ENCODE measurements around the gene CALY. TPM values are rescaled to one million over a fixed set of nuclear protein-coding genes. Genes with fewer than 3 reads are reported as not detected.

CALY gene
- total RNA-seq, 2 experiments from 2014 or later, result not detected

- H3K36me3 Mint-ChIP-seq (ENCODE audit: low read depth), result peaks cover 19% of the 10 kb centered on the region
- no peak for DNase-seq
- CTCF ChIA-PET, result interaction anchor here (1.9 kb wide), 1 partner anchor 26 kb away, joined by 9 read pairs; no protein-coding TSS in a partner anchor
- no peak overlapping the region for H3K4me3 Mint-ChIP-seq
- H3K9me3 Mint-ChIP-seq, result no peaks in the 10 kb centered on the region
- no peaks in the 10 kb centered on the region for H3K27me3 Mint-ChIP-seq (ENCODE audit: low read depth)
- intact Hi-C loops (cut with micrococcal nuclease), result no loop called here
- peaks cover 17% of the 10 kb centered on the region for H3K4me1 Mint-ChIP-seq (ENCODE audit: low read depth)
- H3K27ac Mint-ChIP-seq, result no peak overlapping the region
These were observed 54.9 kb downstream of the CALY start for GRCh38 chr10:133281628-133282372.

GRCh38 chr10:133281084-133281483, 55.6 kb downstream of the CALY start:
- no peak for DNase-seq
- Mint-ChIP-seq H3K27ac (no peak overlapping the region), H3K36me3 (ENCODE audit: low read depth) (peaks cover 15% of the 10 kb centered on the region), H3K9me3 (no peaks in the 10 kb centered on the region), H3K27me3 (ENCODE audit: low read depth) (no peaks in the 10 kb centered on the region), H3K4me1 (ENCODE audit: low read depth) (peaks cover 17% of the 10 kb centered on the region), H3K4me3 (no peak overlapping the region)
- CTCF ChIA-PET, result interaction anchor here (0.6 kb wide), 1 partner anchor 299 kb away, joined by 3 read pairs; no protein-coding TSS in a partner anchor
- intact Hi-C loops (cut with micrococcal nuclease), result no loop called here

- H3K36me3 Mint-ChIP-seq (ENCODE audit: low read depth), result peaks cover 10% of the 10 kb centered on the region
- no peaks in the 10 kb centered on the region for H3K27me3 Mint-ChIP-seq (ENCODE audit: low read depth)
- H3K4me1 Mint-ChIP-seq (ENCODE audit: low read depth), result peaks cover 20% of the 10 kb centered on the region
- intact Hi-C loops (cut with micrococcal nuclease), result no loop called here
- no peaks in the 10 kb centered on the region for H3K9me3 Mint-ChIP-seq
- no peak for DNase-seq
- H3K4me3 Mint-ChIP-seq, result no peak overlapping the region
- no peak overlapping the region for H3K27ac Mint-ChIP-seq
- CTCF ChIA-PET, result interaction anchor here (0.6 to 2.8 kb wide), 3 partner anchors 16 to 298 kb away, joined by 3 to 7 read pairs (median 3); no protein-coding TSS in a partner anchor
These were observed 56.2 kb downstream of the CALY start for GRCh38 chr10:133280391-133281059.

GRCh38 chr10:133279326-133280226, 57.1 kb downstream of the CALY start:
- Mint-ChIP-seq H3K4me1 (ENCODE audit: low read depth) (peaks cover 23% of the 10 kb centered on the region), H3K27ac (no peak overlapping the region), H3K36me3 (ENCODE audit: low read depth) (peaks cover 11% of the 10 kb centered on the region), H3K27me3 (ENCODE audit: low read depth) (no peaks in the 10 kb centered on the region), H3K9me3 (no peaks in the 10 kb centered on the region), H3K4me3 (no peak overlapping the region)
- intact Hi-C loops (cut with micrococcal nuclease), result loop anchor here (5.0 kb wide), 2 partner anchors 317 to 347 kb away; no protein-coding TSS in a partner anchor
- CTCF ChIA-PET, result interaction anchor here (0.6 to 2.8 kb wide), 3 partner anchors 15 to 28 kb away, joined by 3 to 7 read pairs (median 4); no protein-coding TSS in a partner anchor
- DNase-seq, result no peak

- DNase-seq, result no peak
- Mint-ChIP-seq H3K4me1 (ENCODE audit: low read depth) (peaks cover 23% of the 10 kb centered on the region), H3K4me3 (no peak overlapping the region), H3K36me3 (ENCODE audit: low read depth) (peaks cover 10% of the 10 kb centered on the region), H3K27ac (peak overlapping the region; percentile 19), H3K9me3 (no peaks in the 10 kb centered on the region), H3K27me3 (ENCODE audit: low read depth) (no peaks in the 10 kb centered on the region)
- CTCF ChIA-PET, result interaction anchor here (1.0 to 2.8 kb wide), 4 partner anchors 21 to 135 kb away, joined by 3 to 7 read pairs (median 4); no protein-coding TSS in a partner anchor
- intact Hi-C loops (cut with micrococcal nuclease), result loop anchor here (5.0 kb wide), 2 partner anchors 316 to 346 kb away; no protein-coding TSS in a partner anchor
These were observed 58.0 kb downstream of the CALY start for GRCh38 chr10:133278577-133279265.

GRCh38 chr10:133277993-133278576, 58.6 kb downstream of the CALY start:
- Mint-ChIP-seq H3K36me3 (ENCODE audit: low read depth) (peaks cover 7% of the 10 kb centered on the region), H3K9me3 (no peaks in the 10 kb centered on the region), H3K4me1 (ENCODE audit: low read depth) (peaks cover 23% of the 10 kb centered on the region), H3K27me3 (ENCODE audit: low read depth) (no peaks in the 10 kb centered on the region), H3K27ac (peak overlapping the region; percentile 19), H3K4me3 (no peak overlapping the region)
- no peak for DNase-seq
- intact Hi-C loops (cut with micrococcal nuclease), result loop anchor here (5.0 kb wide), 2 partner anchors 316 to 346 kb away; no protein-coding TSS in a partner anchor
- CTCF ChIA-PET, result interaction anchor here (1.0 to 2.8 kb wide), 4 partner anchors 20 to 135 kb away, joined by 3 to 7 read pairs (median 4); no protein-coding TSS in a partner anchor

GRCh38 chr10:133277277-133277992, 59.3 kb downstream of the CALY start:
- no peak for DNase-seq
- intact Hi-C loops (cut with micrococcal nuclease), result loop anchor here (5.0 kb wide), 2 partner anchors 315 to 345 kb away; no protein-coding TSS in a partner anchor
- Mint-ChIP-seq H3K36me3 (ENCODE audit: low read depth) (peaks cover 7% of the 10 kb centered on the region), H3K9me3 (no peaks in the 10 kb centered on the region), H3K4me1 (ENCODE audit: low read depth) (peaks cover 23% of the 10 kb centered on the region), H3K27ac (no peak overlapping the region), H3K4me3 (peak overlapping the region; percentile 32), H3K27me3 (ENCODE audit: low read depth) (no peaks in the 10 kb centered on the region)
- CTCF ChIA-PET, result interaction anchor here (0.7 to 1.6 kb wide), 3 partner anchors 20 to 134 kb away, joined by 3 to 4 read pairs (median 4); no protein-coding TSS in a partner anchor

- peak; percentile 77 for DNase-seq
- Mint-ChIP-seq H3K4me1 (ENCODE audit: low read depth) (peaks cover 23% of the 10 kb centered on the region), H3K36me3 (ENCODE audit: low read depth) (peaks cover 11% of the 10 kb centered on the region), H3K27me3 (ENCODE audit: low read depth) (no peaks in the 10 kb centered on the region), H3K9me3 (no peaks in the 10 kb centered on the region), H3K4me3 (peak within 1 kb of the TSS; percentile 86), H3K27ac (peak within 1 kb of the TSS; percentile 91)
- intact Hi-C loops (cut with micrococcal nuclease), result loop anchor here (5.0 kb wide), 2 partner anchors 314 to 344 kb away; no protein-coding TSS in a partner anchor
- CTCF ChIA-PET, result interaction anchor here (0.6 to 1.7 kb wide), 5 partner anchors 11 to 133 kb away, joined by 3 to 8 read pairs (median 4); no protein-coding TSS in a partner anchor
These were observed 60.1 kb downstream of the CALY start, which contains the start of gene ADAM8 for GRCh38 chr10:133276435-133277201. ADAM8 (minus strand) TSS chr10:133276868; CDS start chr10:133276817, 51 bp downstream.

- Mint-ChIP-seq H3K27me3 (ENCODE audit: low read depth) (no peaks in the 10 kb centered on the region), H3K36me3 (ENCODE audit: low read depth) (peaks cover 11% of the 10 kb centered on the region), H3K9me3 (no peaks in the 10 kb centered on the region), H3K4me3 (peak overlapping the region; percentile 86), H3K27ac (peak overlapping the region; percentile 91), H3K4me1 (ENCODE audit: low read depth) (peaks cover 23% of the 10 kb centered on the region)
- intact Hi-C loops (cut with micrococcal nuclease), result loop anchor here (5.0 kb wide), 2 partner anchors 314 to 344 kb away; no protein-coding TSS in a partner anchor
- no peak for DNase-seq
- CTCF ChIA-PET, result interaction anchor here (0.6 to 1.7 kb wide), 6 partner anchors 11 to 133 kb away, joined by 4 to 9 read pairs (median 6); no protein-coding TSS in a partner anchor
These were observed 60.6 kb downstream of the CALY start for GRCh38 chr10:133276100-133276434.

All from activated naive CD4-positive, alpha-beta T cell treated with anti-CD3 and anti-CD28 coated beads for 36 hours (primary cell).